NCI-H226 (cell line): ENCODE results near the gene IHH.

Source experiments
- DNase-seq: peaks from one replicate; pipeline ENCODE4 v3.0.0-alpha.2; 2015

Gene IHH

DNA sequence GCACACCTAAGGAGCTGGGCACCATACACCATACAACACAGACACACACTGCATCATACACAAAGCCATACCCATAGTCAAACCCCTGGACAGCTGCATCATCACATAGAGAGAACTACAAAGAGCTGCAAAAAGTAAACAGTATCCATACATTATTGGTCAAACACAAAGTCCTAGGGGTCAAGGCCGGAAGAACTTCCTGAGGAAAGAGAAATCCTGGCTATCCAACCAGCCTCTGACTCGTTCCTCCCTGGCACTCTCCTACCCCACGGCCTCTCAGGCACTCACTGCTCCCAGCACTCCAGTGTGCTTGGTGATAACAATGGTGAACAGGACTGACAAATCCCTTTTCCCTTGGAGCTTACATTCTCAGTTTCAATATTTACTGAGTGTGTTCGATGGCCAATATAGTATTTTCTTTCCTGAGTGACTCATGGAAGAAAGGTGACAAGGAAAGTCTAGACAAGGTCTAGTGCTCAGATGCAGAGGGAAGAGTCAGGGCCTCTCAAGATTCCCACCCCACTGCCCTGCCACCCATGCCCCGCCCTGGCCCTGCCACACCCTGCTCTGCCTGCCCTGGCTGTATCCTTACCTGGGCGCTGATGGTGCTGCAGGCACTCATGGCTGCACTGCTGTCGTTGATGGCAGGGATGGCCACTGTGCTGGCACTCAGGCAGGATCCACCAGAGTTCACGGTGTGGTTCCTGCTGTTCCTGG lies 22.8 kb downstream of the IHH start:
- no peak for DNase-seq

DNA sequence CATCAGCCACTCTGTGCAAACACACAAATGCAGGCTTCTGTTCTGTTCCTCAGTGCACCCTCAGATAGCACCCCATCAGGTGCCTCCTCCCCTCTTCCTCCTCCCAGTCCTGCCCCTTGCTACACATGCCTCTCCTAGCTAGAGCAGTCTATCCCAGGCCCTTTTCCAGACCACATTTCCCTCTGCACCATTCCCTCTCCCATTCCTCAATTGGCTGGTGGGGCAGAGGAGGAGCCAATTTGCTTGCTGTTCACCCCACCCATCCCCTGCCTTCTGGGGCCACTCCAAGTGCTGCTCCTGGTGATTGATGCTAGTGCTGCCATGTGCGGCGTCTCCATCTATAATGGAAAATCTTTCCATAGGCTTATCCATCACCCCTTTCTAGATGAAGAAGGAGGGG lies 24.8 kb downstream of the IHH start:
- no peak for DNase-seq

DNA sequence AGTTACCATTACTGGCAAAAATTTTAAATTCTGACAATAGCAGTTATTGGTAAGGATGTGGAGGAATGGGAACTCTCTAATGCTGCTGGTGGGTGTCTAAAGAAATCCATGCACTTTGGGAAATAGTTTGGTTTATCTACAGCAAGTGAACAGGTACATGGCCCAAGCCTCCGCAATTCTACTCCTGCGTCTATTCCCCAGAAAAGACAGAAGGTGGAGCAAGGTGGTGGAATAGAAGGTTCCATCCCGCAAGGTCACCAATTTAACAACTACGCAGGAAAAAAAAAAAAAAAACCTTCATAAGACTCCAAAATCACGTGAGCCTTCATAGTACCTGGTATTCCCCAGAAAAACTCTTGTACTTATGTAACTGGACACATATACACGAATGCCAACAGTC lies 25.9 kb downstream of the IHH start:
- no peak for DNase-seq

DNA sequence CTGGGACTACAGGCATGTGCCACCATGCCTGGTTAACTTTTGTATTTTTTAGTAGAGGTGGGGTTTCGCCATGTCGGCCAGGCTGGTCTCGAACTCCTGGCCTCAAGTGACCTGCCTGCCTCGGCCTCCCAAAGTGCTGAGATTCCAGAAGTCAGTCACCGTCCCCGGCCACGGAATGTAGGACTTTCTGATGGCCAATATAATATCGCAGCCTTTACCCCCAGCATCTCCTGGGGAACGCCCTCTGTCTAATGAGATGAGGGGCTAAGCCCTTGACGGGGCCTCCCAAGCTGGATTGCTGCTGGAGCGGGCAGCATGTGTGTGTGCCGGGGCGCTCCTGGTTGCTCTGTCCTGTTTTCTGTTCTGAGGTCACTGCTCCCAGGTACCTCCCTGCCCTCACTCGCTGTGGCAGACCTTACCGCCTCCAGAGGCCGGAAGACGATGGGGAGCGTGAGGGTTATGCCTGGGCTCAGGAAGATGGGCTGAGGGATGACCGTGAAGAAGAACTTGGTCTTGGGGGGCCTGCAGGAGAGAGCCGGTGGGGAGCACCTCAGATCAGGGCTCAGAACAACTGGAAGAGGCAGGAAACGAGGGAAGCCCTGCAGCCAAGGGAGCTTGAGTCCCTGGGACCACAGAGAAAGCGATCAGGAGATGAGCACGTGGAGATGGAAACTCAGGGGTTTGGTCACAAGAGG lies 28.5 kb downstream of the IHH start:
- no peak for DNase-seq

DNA sequence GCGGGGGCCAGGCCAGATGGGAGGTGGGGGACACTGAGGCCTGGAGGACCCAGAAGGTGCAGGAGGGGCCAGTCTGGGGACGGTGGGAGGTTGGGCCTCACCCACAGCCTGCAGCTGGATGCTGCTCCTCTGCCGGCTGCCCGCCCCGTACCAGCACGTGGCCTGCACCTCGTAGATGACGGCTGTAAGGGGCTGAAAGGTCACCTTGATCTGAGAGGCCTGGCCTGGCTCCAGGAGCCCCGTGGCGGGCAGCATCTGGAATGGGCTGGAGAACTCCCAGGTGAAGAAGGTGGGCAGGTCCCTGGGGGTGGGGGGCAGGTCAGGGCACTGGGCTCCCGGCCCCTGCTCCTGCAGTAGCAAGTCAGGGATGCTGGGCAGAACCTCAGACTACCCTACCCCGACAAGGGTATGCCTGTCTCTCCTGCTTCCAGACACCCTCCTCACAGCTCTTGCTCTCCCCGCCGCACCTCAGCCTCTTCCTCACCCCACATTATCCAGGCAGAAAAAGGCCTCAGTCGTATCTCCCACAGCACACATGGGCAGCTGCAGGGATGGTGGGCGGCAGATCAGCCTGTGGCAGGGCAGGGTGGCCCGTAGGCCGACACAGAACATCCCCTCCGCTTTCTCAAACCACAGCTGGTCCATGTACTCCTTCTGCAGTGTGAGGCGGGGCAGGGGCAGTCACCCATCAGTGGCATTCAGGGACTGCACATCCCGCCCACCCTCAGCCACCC lies 29.5 kb downstream of the IHH start:
- DNase-seq: no peak

DNA sequence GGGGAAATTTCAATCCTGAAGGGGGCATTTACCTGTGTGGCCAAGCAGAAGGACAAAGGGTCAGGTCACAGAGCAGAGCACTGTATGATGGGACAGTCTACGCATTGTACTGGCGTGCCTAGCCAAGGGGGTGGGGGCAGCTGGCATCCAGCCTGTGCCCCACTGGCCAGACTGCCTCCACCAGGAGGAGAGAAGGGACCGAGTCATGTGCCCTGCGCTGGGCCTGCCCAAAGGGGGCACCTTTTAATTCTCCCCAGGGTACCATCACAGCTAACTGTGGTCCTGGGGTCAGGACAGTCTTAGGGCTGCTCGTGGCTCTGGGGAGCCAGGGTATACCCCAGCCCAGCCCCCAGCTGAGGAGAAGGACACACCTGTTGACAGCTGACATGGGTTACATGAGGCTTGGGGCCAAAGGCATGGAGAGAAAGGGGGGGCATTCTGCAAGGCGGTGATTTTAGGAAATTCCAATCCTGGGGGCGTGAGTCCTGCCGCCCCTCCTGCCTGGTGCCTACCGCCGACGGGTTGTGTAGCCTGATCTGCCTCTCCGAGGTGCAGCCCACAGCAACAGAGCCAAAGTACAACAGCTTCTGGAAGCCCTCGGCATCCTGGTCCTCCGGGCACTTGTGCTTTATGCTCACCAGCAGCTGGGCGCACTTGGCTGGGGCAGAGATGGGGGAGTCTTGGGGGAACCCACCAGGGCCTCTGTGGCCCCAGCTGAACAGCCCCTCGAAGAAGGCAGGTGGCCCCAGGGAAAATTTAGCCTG lies 30.4 kb downstream of the IHH start:
- DNase-seq: no peak

DNA sequence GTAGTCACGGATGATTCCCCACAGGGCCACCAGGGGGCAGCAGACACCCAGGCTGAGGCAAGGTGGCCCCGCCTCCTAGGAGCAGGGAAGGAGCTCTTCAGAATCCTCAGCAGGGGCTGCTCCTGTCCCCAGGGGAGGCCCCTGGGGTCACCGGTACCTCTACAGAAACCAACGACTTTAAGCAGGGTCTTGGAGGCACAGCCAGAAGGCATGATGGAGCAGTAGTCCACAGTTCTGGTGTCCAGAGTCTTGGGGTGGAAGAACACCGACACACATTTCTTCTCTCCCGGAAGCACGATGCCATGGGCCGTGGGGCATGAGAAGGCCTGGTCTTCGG lies 30.9 kb downstream of the IHH start:
- peak; percentile 42 for DNase-seq

DNA sequence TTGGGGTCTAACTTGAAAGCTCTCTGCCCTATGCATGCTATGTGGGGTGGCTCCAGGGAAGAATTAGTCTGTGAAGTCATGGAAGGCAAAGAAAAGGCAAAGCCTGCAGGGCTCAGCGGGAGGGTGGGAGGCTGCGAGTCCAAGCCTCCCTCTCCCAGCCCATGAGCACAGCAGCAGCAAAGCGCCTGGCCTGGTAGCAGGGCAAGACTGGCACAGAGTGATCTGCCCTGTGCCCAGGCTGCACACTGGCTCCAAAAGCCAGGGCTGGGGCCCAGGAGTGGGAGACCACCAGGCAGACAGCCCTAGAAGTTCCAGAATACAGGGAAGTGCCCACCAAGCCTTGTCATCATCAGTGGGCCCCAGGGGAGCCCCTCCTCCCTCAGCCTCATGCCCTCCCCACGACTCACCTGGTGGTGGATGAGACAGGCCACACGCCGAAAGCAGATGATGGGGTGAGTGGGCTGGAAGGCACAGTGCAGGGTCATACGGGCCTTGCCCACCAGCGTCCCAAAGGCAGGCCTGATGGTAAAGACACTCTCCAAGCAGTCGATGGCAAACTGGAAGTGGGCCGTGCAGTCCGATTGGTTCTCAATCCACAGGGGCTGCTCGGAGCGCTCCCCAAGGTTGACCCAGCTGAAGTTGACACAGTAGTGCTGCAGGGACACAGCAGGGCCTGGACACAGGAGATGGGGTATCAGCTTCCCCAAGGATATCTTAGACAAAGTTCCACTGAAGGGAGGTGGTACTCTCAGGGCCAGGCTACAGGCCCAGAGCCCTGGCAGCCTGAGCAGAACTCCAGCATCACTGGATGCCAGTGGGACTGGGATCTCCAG lies 31.5 kb downstream of the IHH start:
- no peak for DNase-seq

DNA sequence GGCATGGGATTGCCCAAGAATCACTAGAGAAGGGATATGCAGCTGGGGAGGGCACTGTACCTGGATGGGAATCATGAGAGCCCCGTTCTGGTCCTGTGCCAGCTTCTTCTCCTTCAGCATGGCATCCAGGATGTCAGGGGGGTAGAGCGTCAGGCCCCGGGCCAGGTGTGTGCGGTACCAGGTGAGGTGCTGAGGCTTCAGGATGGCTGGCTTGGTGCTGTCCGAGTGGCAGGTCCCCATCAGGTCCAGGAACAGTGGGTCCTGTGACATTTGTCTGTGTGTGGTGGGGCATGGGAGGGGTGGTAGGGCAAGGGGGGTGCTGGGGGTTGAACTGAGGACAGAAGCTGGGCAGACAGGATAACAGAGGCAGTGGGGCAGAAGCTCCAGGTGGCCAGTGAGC lies 32.6 kb downstream of the IHH start:
- DNase-seq: no peak

DNA sequence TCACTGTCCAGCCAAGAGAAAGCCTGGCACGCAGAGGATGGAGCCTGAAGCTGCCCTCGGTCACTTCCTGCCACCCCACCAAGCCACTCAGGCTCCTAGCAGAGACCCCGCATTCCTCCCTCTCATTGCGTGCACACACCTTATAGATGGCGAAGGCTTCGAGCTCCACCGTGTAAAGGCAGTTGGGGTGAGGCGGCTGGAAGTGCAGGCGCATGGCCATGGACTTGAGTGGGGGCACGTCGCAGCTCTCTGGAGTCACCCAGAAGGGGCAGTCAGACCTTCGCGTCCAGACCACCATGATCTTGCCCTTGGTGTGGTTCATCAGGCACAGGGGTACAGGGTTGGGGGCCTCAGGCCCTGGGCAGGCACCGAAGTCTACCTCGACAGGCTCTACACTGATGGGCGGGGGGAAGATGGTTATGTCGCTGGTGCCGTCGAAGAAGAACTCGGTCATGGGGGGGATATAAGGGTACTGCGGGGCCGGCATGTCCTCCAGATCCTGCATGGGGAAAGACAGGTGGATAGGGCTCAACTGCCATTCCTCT lies 33.1 kb downstream of the IHH start:
- no peak for DNase-seq

DNA sequence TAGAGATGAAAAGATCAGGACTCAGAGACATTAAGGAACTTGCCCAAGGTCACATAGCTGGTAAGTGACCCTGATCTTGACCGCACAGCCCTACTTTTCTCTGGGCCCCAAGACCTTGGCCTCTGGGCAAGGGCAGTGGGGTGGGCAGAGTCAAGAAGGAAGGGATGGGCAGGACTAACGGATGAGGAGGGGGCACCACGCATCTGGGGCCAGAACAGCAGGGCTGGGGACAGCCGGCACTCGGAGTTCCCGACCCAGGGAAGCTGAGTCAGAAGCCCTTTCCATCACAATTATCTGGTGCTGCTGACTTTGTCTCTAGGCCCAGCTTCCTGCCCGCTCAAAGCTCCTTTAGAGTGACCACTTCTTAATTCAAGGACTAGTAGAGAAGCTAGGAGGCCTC lies 33.8 kb downstream of the IHH start:
- no peak for DNase-seq

DNA sequence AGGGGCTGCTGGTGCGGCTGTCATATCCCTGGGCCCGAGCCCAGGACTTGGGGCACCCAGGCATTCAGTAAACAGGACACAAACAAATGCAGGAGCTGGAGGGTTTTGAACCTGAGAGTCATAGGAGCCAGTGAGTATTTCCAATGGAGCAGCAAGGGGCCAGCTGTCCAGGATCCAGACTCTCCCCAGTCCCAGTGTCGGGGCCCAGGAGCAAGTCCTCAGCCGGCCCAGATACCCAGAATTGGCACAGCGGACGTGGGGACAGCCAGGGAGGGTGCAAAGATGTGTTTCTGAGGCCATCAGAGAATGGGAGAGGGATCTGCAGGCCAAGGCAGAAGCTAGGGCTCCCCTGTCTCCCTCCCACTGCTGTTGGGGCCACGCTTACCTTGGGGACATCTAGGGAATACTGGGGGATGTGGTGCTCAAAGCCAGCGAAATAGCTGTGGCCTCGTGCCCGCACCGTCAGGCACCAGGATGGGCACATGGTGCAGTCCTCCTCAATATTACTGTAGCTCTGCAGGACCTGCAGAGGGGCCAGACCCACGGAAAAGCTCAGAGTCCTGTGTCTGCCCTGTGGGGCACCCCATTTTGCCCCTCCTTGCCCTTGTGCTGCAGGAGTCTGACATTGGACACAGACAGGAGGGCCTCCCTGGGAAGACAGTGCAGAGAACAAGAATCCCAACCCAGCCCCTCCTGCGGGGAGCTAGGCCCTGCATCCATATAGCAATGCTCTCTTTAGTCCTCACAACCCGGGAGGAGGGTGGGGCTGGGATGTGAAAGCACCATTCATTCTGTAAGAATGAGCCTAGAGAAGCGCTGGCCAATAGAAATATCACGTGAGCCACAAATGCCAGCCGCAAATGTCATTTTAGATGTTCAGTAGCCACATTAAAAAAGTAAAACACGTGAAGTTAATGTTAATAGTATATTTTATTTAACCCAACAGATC lies 34.8 kb downstream of the IHH start:
- no peak for DNase-seq

DNA sequence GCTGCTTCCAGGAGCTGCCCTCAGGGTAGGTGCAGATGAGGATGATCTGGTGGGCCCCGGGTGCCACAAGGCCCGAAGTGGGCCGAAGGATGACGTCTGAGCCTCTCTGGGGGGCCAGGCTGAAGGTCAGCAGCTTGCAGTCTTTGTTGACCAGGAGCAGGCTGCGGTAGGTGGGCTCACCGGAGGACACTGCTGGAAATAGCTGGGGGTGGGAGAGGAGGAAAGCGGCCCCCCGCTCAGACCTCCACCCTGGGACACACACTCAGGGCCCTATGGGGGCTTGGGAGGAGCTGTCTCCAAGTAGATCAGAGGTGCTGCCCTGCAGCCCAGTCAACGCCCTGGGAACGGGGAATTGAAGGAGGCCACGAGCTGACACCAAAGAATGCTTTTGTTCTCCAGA lies 36.7 kb downstream of the IHH start:
- no peak for DNase-seq

DNA sequence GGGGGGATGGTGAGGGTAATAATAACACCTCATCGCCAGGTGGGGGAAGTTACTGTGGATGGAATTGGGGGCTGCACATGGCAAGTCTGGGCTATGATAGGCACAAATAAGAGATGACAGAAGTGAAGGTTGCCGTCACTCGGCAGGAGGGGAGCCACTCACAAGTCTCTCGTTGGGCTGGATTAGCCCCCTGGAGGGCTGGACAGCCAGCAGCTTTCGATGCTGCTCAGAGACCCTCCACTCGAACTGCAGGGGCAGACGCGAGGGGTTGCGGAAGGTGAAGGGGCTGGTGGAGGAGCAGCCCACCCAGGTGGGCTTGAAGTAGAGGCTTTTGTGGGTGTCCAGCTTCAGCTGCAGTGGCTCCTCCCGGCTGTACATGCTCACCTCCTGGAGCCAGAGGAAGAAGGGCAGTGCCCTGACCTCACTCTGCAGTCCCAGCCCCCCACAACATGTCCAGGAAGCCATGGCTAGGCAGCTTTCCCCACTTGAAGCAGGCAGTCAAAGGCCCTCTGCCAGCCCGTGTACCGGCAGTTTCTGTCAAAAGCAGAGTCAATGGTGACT lies 37.6 kb downstream of the IHH start:
- no peak for DNase-seq

DNA sequence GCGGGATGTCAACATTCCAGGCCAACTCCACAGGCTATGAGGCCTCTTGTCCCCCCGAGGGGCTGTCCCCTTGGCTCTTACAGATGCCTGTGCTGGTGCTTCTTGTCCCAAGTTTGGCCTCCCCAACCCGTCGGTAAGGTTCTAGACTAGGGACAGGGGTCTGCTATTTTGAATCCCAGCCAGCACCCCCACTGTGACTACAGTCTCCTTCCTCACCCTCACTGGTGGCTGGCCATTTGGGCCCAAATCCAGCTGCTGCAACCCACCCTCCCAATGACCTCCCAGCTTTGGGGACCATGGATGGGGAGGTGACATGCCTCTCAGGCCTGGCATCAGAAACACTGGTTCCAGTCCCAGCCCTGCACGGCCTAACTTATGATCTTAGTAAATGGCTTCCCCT lies 38.1 kb downstream of the IHH start:
- DNase-seq: no peak

DNA sequence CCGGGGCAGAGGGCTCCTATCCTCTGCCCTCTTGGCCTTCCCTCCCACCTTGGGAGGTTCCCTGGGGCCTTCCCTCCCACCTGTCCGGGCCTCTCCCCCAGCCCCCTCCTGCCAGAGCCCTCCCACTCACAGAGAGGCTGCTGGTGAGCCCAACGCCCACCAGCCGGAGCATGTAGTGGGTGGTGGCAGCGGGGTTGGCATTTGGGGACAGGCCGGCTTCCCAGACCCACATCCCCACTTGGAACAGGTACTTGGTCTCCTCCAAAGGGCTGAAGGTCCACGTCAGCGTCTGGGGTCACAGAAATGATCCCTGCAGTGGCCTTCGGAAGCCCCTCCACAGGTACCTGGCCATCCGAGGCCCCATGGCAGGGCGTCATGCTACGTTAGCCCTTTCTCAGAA lies 38.7 kb downstream of the IHH start:
- no peak for DNase-seq

DNA sequence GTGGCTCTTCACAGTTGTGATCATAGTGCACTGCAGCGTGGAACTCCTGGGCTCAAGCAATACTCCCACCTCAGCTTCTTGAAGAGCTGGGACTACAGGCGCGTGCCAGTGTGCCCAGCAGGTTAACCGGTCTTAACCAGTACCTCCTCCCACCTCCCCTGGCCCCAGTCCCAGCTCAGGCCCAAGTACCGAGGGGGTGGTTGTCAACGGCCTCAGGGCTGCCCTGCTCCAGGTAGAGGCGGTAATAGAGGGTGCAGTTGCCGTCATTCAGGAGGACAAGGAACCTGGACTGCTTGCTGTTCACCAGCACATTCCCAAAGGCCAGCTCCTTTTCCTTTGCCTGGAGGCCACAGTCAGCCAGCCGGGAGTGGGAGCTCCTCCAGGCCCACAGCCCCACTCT lies 39.1 kb downstream of the IHH start:
- DNase-seq: no peak

DNA sequence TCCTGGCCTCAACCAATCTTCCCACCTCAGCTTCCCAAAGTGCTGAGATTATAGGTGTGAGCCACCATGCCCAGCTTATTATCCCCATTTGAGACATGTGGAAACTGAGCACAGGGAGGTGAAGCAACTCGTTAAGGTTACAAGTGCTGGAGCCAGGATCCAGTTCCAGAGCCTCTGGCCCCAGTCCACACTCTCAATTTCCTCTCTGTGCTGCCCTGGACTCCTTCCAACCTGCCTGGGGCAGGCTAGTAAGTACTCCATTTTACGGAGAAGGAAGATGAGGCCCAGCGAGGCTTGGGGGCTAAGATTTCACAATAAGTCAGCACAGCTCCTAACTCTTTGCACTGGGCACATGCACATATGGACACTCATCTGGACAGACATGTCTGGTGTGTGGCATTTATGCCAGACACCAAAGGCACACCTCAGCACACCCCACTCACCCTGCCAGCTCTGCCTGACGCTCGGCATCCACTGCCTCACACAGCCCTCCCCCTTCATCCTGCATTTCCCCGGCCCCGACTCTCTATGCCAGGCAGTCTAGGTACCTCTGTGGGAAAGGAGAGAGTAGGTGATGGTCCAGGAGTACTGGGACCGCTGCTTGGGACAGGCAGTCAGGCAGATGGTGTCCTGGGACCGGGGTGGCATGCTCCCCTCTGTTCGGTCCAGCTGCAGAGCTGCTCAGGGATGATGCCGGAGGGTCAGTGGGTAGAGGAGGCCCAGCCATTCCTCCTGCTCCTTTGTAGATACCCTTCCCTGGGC lies 39.9 kb downstream of the IHH start:
- DNase-seq: no peak

DNA sequence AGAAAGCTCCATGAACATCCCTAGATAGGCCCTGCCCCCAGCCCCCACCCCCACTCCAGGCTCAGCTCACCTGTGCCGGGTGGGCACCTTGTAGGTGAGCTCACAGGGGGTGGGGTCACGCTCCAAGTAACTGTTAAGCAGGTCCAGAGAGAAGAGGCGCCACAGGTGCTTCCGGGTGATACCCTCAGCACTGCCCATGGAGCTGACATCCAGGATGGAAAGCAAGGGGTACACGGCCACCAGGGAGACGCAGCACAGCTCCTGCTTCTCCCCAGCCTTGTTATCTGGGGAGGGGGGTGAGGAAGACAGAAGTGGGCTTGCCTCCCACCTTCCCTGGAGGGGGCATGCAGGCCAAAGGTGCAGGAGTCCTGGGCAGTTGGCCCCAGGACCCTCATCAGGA lies 41.3 kb downstream of the IHH start:
- DNase-seq: no peak

DNA sequence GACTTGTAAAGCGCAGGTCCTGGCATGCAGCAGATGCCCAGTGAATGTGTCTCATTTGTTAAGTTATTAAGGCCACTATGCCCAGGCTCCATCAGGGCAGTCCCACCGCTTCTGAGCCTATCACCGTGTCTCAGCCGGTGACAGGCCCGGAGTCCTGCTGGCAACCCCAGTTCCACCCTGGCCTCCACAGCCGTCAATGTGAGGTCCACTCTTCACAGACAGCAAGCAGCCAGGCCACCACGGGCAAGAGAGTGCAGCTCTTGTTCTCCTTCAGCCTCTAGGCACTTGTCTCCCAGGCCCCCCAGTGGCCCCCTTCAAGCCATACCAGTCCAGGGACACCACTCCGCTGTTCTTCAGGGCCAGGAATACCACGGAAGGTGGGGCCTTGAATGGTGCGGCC lies 42.0 kb downstream of the IHH start:
- no peak for DNase-seq
